DOHH2 (cell line): Measurements from ENCODE around the gene QDPR.

Experiments
- H3F3A ChIP-seq: fragments of 200-600 bp; sonication (generic), shearing (Covaris generic); 2 replicates; pipeline ENCODE4 v1.6.0; 2016; ENCODE audit warnings: antibody characterized with exemption, mild to moderate bottlenecking; ENCODE audit not compliant: control insufficient read depth, insufficient read depth
- H3K27ac ChIP-seq: fragments of 200-600 bp; sonication (generic); 2 replicates; pipeline ENCODE4 v1.5.1; 2014; ENCODE audit warnings: low read depth, mild to moderate bottlenecking, low read length, moderate library complexity
- H3K27me3 ChIP-seq: fragments of 200-600 bp; sonication (generic); 2 replicates; pipeline ENCODE4 v1.6.1; 2014; ENCODE audit warnings: mild to moderate bottlenecking, low read length, mixed read lengths; ENCODE audit not compliant: control insufficient read depth
- H3K36me3 ChIP-seq: fragments of 200-600 bp; sonication (generic); 2 replicates; pipeline ENCODE4 v1.6.1; 2014; ENCODE audit warnings: mild to moderate bottlenecking, low read length, moderate library complexity, mixed read lengths; ENCODE audit not compliant: control insufficient read depth
- H3K4me1 ChIP-seq: fragments of 200-600 bp; sonication (generic); 2 replicates; pipeline ENCODE4 v1.6.1; 2014; ENCODE audit warnings: mild to moderate bottlenecking, low read length, mixed read lengths; ENCODE audit not compliant: control insufficient read depth
- H3K4me2 ChIP-seq: fragments of 200-600 bp; sonication (generic); 2 replicates; pipeline ENCODE4 v1.6.0; 2014; ENCODE audit warnings: mild to moderate bottlenecking, low read length, moderate library complexity
- H3K4me3 ChIP-seq: fragments of 200-600 bp; sonication (generic); 2 replicates; pipeline ENCODE4 v1.5.1; 2014; ENCODE audit warnings: mild to moderate bottlenecking, low read length, mixed read lengths
- H3K79me2 ChIP-seq: fragments of 200-600 bp; sonication (generic); 2 replicates; pipeline ENCODE4 v1.6.1; 2014; ENCODE audit warnings: mild to moderate bottlenecking, low read length, mixed read lengths; ENCODE audit not compliant: control insufficient read depth
- H3K9me2 ChIP-seq: fragments of 200-600 bp; sonication (generic); replicated peaks from 2 replicates; pipeline ENCODE4 v1.6.1; 2014; ENCODE audit warnings: mild to moderate bottlenecking, low read length, mixed read lengths; ENCODE audit not compliant: control insufficient read depth
- H3K9me3 ChIP-seq: fragments of 200-600 bp; sonication (generic); 2 replicates; pipeline ENCODE4 v1.6.1; 2014; ENCODE audit warnings: antibody characterized with exemption, low read length, mixed read lengths; ENCODE audit not compliant: control insufficient read depth, insufficient read depth
- H4K20me1 ChIP-seq: fragments of 200-600 bp; sonication (generic); 2 replicates; pipeline ENCODE4 v1.6.0; 2014; ENCODE audit warnings: low read depth, mild to moderate bottlenecking, antibody characterized with exemption, low read length, moderate library complexity; ENCODE audit not compliant: control insufficient read depth, insufficient read depth
- CTCF ChIP-seq: fragments of 200-600 bp; sonication (generic); IDR thresholded peaks from one replicate; pipeline ENCODE4 v1.5.1; 2014; ENCODE audit warnings: antibody characterized with exemption, mild to moderate bottlenecking, low read depth, low read length; ENCODE audit not compliant: poor library complexity, severe bottlenecking
- EZH2phosphoT487 ChIP-seq: fragments of 200-600 bp; sonication (generic); IDR thresholded peaks from 2 replicates; pipeline ENCODE4 v1.6.1; 2017; ENCODE audit warnings: borderline replicate concordance, mild to moderate bottlenecking, antibody characterized with exemption, low read length, moderate library complexity, mixed read lengths

The QDPR gene

GRCh38 chr4:17480955-17481354 is 30.9 kb downstream of the QDPR start:
- no peak overlapping the region for H3K27ac ChIP-seq
- H3K4me1 ChIP-seq, result no peaks in the 10 kb centered on the region
- no peaks in the 10 kb centered on the region for H3K27me3 ChIP-seq
- H3K9me3 ChIP-seq, result no peaks in the 10 kb centered on the region
- H3K4me2 ChIP-seq, result no peak overlapping the region
- no peak for TF ChIP-seq EZH2phosphoT487
- TF ChIP-seq CTCF, result no peak
- no peaks in the 10 kb centered on the region for H3F3A ChIP-seq
- no peaks in the 10 kb centered on the region for H3K9me2 ChIP-seq
- no peaks in the 10 kb centered on the region for H3K79me2 ChIP-seq
- no peaks in the 10 kb centered on the region; the same call in 1 of the 2 replicates for H3K36me3 ChIP-seq
- H4K20me1 ChIP-seq, result no peaks in the 10 kb centered on the region
- no peak overlapping the region for H3K4me3 ChIP-seq

DNA sequence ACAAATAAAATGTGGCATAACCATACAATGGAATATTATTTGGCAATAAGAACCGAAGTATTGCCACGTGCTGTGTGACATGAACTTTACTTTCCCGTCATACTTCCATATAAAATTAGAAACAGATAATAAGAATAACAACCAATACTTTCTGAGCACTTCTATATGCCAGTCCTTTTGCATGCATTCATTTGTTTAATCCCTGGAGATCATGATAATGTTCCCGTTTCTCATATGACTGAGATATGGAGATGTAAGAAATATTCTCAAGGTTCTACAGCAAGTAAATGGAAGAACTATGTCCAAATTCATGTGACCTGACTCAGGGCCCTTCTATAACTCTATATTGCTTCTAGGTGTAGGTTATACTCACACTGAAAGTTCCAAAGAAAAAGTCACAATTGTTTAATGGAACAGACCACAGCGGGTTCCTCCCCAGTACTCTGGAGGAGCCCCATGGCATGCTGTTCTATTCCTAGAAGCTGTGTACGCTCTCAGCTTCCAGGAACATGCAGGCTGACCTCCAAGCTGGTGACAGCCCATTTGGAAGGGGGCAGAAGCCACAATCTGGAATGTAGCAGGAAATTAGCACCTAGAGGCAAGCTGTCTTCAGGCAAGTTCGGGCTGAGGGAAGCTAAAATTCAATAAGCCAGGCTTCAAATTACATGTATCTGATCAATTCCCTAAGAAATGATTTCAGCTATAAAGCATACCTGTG is 31.5 kb downstream of the QDPR start:
- Histone ChIP-seq H3K27ac (no peak overlapping the region), H3K4me1 (no peaks in the 10 kb centered on the region), H3K36me3 (no peaks in the 10 kb centered on the region), H3K27me3 (no peaks in the 10 kb centered on the region), H3K9me2 (no peaks in the 10 kb centered on the region), H3K4me2 (no peak overlapping the region), H3K79me2 (no peaks in the 10 kb centered on the region), H3F3A (no peaks in the 10 kb centered on the region), H3K4me3 (no peak overlapping the region), H4K20me1 (no peaks in the 10 kb centered on the region), H3K9me3 (no peaks in the 10 kb centered on the region)
- no peak for TF ChIP-seq CTCF
- no peak for TF ChIP-seq EZH2phosphoT487

- no peaks in the 10 kb centered on the region for H3K4me1 ChIP-seq
- no peak overlapping the region for H3K4me3 ChIP-seq
- H3K9me2 ChIP-seq, result no peaks in the 10 kb centered on the region
- TF ChIP-seq CTCF, result no peak
- TF ChIP-seq EZH2phosphoT487, result no peak
- H3K27ac ChIP-seq, result no peak overlapping the region
- H3K79me2 ChIP-seq, result no peaks in the 10 kb centered on the region
- no peaks in the 10 kb centered on the region for H3K36me3 ChIP-seq
- no peaks in the 10 kb centered on the region for H3F3A ChIP-seq
- H4K20me1 ChIP-seq, result no peaks in the 10 kb centered on the region
- no peaks in the 10 kb centered on the region for H3K9me3 ChIP-seq
- no peak overlapping the region for H3K4me2 ChIP-seq
- H3K27me3 ChIP-seq, result no peaks in the 10 kb centered on the region
Measured at GRCh38 chr4:17477774-17478472, 34.0 kb downstream of the QDPR start.
